Left lung (tissue), 10 donors: ENCODE measurements around the gene PHLDB3. TPM values are rescaled to one million over a fixed set of nuclear protein-coding genes. Genes with fewer than 3 reads are reported as not detected.

Experiments
- ATAC-seq: fragments of 200-7000 bp; cut with Tn5 transposase; one replicate; pipeline ENCODE4 v1.9.1; 2020; ENCODE audit warnings: moderate library complexity
- DNase-seq, 4 donors: peaks; one replicate each; pipeline ENCODE4 v3.0.0-alpha.2; 2013 to 2020
- H3K27ac ChIP-seq, 2 donors: fragments of 200-600 bp; sonication (generic) in 1 of 2; one replicate each; pipeline versions ENCODE4 v1.5.0 to v1.8.0; 2020 to 2021
- H3K27me3 ChIP-seq, 2 donors: fragments of 200-600 bp; sonication (generic) in 1 of 2; one replicate each; pipeline versions ENCODE4 v1.5.0 to v1.8.0; 2020 to 2021
- H3K36me3 ChIP-seq, 2 donors: fragments of 200-600 bp; sonication (generic) in 1 of 2; one replicate each; pipeline versions ENCODE4 v1.5.0 to v1.8.0; 2020 to 2021
- H3K4me1 ChIP-seq, 2 donors: fragments of 200-600 bp; one replicate each; pipeline ENCODE4 v1.8.0; 2021
- H3K4me3 ChIP-seq, 2 donors: fragments of 200-600 bp; sonication (generic) in 1 of 2; one replicate each; pipeline versions ENCODE4 v1.5.0 to v1.8.0; 2020 to 2021; ENCODE audit warnings: mild to moderate bottlenecking in 1 of 2
- H3K9me3 ChIP-seq, 2 donors: fragments of 200-600 bp; sonication (generic) in 1 of 2; one replicate each; pipeline versions ENCODE4 v1.5.0 to v1.8.0; 2020 to 2021
- CTCF ChIP-seq, 2 donors: fragments of 200-600 bp; sonication (generic) in 1 of 2; IDR thresholded peaks; one replicate each; pipeline versions ENCODE4 v1.5.0 to v1.8.0; 2021; ENCODE audit warnings: antibody characterized with exemption in 2 of 2
- intact Hi-C, 2 donors: fragments of 100-400 bp; cut with DNase I; formaldehyde crosslinking; loops; one replicate each; pipeline versions ENCODE4 v1.11.2 to v1.14.2; 2022
- polyA plus RNA-seq, 6 donors: library from polyadenylated mRNA; unstranded; fragments of 120-200 nt; gene quantifications; one replicate each; pipeline ENCODE4 v1.2.1, GENCODE V29; 2013; ENCODE audit not compliant: insufficient read length in 6 of 6
- total RNA-seq, 2 donors: library from RNA; stranded (reverse); fragmentation: NEBNext Ultra II Directional; extraction: Animal tissue kit (Norgen Biotek cat#: 25700); gene quantifications; one replicate each; pipeline ENCODE4 v1.2.1, GENCODE V29; 2021
- donor health status: DM: no; HTN: yes; CAD: no.
- donor health status: DM: no; HTN: no; CAD: no.

The PHLDB3 gene
- total and polyA plus RNA-seq, 8 donors, result 4.5 to 13.3 (median 9.8) TPM

DNA sequence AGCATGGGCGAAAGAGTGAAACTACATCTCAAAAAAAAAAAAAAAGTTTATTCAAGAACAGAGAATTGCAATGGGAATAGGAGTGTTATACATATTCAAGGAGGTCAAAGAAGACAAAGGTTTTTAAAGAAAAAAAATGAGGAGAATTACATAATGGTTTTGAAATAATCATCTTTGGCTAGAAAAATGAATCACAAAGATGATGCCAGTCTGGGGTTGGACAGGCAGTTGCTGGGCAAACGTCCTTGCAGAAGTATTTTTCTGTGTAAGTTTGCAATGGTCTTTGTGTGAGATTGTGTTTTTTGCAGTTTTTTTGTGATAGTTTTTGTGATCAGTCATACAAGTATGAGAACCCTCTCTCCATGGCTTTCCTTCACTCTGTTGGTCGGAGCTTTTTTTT, 62.8 kb downstream of the PHLDB3 start:
- DNase-seq (no peak), ATAC-seq (no peak)
- intact Hi-C loops, result loop anchor here in 1 of 2 donors (10.0 kb wide), 1 partner anchor 83 kb away; the partner anchor contains the start of gene ETHE1
- Histone ChIP-seq H3K36me3 (no peaks in the 10 kb centered on the region), H3K4me1 (peaks cover 0 to 17% of the 10 kb centered on the region in 2 donors), H3K9me3 (no peaks in the 10 kb centered on the region), H3K4me3 (no peak overlapping the region), H3K27ac (no peak overlapping the region), H3K27me3 (no peaks in the 10 kb centered on the region)
- no peak for TF ChIP-seq CTCF (IDR thresholded peaks at IDR 0.05)

DNA sequence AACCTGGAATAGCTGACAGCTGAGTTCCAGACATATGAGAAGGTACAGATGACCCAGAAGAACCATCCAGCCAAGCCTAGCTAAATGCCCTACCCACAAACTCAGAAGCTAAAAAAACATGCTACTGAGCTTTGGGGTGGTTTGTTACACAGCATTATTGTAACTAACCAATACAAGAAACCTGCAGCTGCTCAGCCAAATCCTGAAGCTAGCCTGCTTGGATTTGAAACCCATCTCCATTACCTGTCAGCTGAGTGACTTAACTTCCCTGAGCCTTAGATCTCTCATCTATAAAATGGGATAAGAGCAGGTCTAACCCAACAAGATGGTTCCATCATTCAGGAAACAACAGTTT, 64.9 kb downstream of the PHLDB3 start:
- no peak overlapping the region for H3K27ac ChIP-seq

DNA sequence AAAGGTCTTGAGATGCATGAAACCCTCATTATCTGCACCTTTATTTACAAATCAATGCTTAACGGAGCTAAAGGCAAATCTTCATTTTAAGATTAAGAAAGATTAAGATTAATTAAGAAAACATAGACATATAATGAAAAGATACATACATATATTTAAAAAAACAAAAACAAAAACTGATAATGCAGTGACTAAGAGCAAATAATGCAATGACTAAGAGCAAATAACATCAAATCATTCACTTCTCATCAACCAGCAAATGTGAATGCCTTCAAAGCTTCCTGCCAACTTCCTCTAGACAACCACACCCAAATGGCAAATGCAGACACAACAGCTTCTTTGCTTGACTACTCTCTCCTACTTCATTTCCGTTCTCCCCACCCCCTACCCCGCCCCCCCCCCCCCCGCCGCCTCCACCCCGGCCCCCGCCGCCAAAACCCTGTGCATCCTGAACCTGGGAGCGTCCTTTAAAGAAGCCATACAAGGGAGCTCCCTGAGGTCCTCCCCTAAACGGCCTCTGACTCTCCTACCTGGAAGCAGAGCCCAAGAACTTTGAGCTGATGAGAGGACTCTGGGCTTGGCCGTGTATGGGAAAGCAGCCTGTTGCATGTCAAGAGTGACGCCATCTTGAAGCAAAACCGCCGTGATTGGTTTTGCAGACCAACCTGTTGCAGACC, 65.4 kb downstream of the PHLDB3 start:
- Histone ChIP-seq H3K4me1 (peaks cover 0 to 10% of the 10 kb centered on the region in 2 donors), H3K4me3 (no peak overlapping the region), H3K27ac (peak overlapping the region; percentile 3 to 55), H3K9me3 (no peaks in the 10 kb centered on the region), H3K27me3 (no peaks in the 10 kb centered on the region), H3K36me3 (no peaks in the 10 kb centered on the region)
- intact Hi-C loops, result no loop called here
- ATAC-seq (peak; percentile 60), DNase-seq (no peak)
- no peak for TF ChIP-seq CTCF (IDR thresholded peaks at IDR 0.05)

More for the DNA sequence above, 64.9 kb downstream of the PHLDB3 start:
- no peaks in the 10 kb centered on the region for H3K27me3 ChIP-seq
- H3K36me3 ChIP-seq, result no peaks in the 10 kb centered on the region
- no peak for TF ChIP-seq CTCF (IDR thresholded peaks at IDR 0.05)
- DNase-seq (no peak), ATAC-seq (no peak)
- no peaks in the 10 kb centered on the region for H3K9me3 ChIP-seq
- intact Hi-C loops, result loop anchor here in 1 of 2 donors (10.0 kb wide), 1 partner anchor 85 kb away; the partner anchor contains the start of gene ETHE1
- H3K4me1 ChIP-seq, result peaks cover 0 to 10% of the 10 kb centered on the region in 2 donors
- H3K4me3 ChIP-seq, result no peak overlapping the region

GRCh38 chr19:43438291-43439031, 66.1 kb downstream of the PHLDB3 start:
- intact Hi-C loops, result no loop called here
- no peaks in the 10 kb centered on the region for H3K27me3 ChIP-seq

More at GRCh38 chr19:43438291-43439031, 66.1 kb downstream of the PHLDB3 start:
- Histone ChIP-seq H3K27ac (peak overlapping the region; percentile 3 to 55), H3K9me3 (no peaks in the 10 kb centered on the region), H3K4me3 (no peak overlapping the region), H3K36me3 (no peaks in the 10 kb centered on the region), H3K4me1 (peaks cover 0 to 10% of the 10 kb centered on the region in 2 donors)
- ATAC-seq (peak; percentile 74), DNase-seq (peak in 2 of 4 donors; percentile 67 to 77)
- no peak for TF ChIP-seq CTCF (IDR thresholded peaks at IDR 0.05)
